Stimulated activated CD8-positive, alpha-beta memory T cell treated with anti-CD3 and anti-CD28 coated beads, Interleukin-12 subunit alpha, Interleukin-12 subunit beta, amount 100 ng/mL, for 24 hours (primary cell): ENCODE measurements around the gene NDUFA8.
A peak's percentile ranks its signal among the peaks of the same experiment; 100 is the strongest.

Source experiments
- DNase-seq: peaks from one replicate; pipeline ENCODE4 v3.0.0-alpha.2; 2020; ENCODE audit errors: extremely low read depth

NDUFA8 gene

GRCh38 chr9:122099271-122099869 is 60.2 kb downstream of the NDUFA8 start:
- DNase-seq, result peak; percentile 42

GRCh38 chr9:122097679-122098315 is 61.8 kb downstream of the NDUFA8 start:
- no peak for DNase-seq

GRCh38 chr9:122096620-122097415 is 62.8 kb downstream of the NDUFA8 start:
- no peak for DNase-seq

GRCh38 chr9:122095010-122095767 is 64.4 kb downstream of the NDUFA8 start:
- DNase-seq, result no peak
